Activated CD8-positive, alpha-beta memory T cell treated with anti-CD3 and anti-CD28 coated beads, Interleukin-2, amount 50 U/mL, for 24 hours (primary cell): Measurements from ENCODE around the gene CSTPP1.
"Not testable (repeated sequence)": the region's sequence is repeated elsewhere in the genome, so short reads cannot be mapped to it uniquely, and the experiment has no call there.

ENCODE experiments used
- DNase-seq: peaks from one replicate; pipeline ENCODE4 v3.0.0-alpha.2; 2020; ENCODE audit errors: extremely low read depth

CSTPP1 gene

GRCh38 chr11:46953093-46953492, 16.5 kb downstream of the CSTPP1 start:
- DNase-seq: no peak

GRCh38 chr11:46958777-46959176, 22.2 kb downstream of the CSTPP1 start:
- DNase-seq: no peak

GRCh38 chr11:46961041-46961440, 24.5 kb downstream of the CSTPP1 start:
- DNase-seq: no peak

GRCh38 chr11:46961886-46962285, 25.3 kb downstream of the CSTPP1 start:
- DNase-seq: not testable (repeated sequence)

- DNase-seq: no peak
Observed at GRCh38 chr11:46963844-46964243, 27.3 kb downstream of the CSTPP1 start.

- no peak for DNase-seq
Observed at GRCh38 chr11:46966773-46967172, 30.2 kb downstream of the CSTPP1 start.

- DNase-seq: no peak
Observed at GRCh38 chr11:46967962-46968361, 31.4 kb downstream of the CSTPP1 start.

- no peak for DNase-seq
Observed at GRCh38 chr11:46969379-46969778, 32.8 kb downstream of the CSTPP1 start.

- DNase-seq: no peak
Observed at GRCh38 chr11:46970913-46971625, 34.5 kb downstream of the CSTPP1 start.

GRCh38 chr11:46972343-46972742, 35.8 kb downstream of the CSTPP1 start:
- no peak for DNase-seq

- DNase-seq: no peak
Observed at GRCh38 chr11:46972821-46973220, 36.3 kb downstream of the CSTPP1 start.

- DNase-seq: no peak
Observed at GRCh38 chr11:46976182-46976854, 39.8 kb downstream of the CSTPP1 start.

- DNase-seq: no peak
Observed at GRCh38 chr11:46977038-46977813, 40.7 kb downstream of the CSTPP1 start.

- no peak for DNase-seq
Observed at GRCh38 chr11:46978005-46978491, 41.5 kb downstream of the CSTPP1 start.

GRCh38 chr11:46979358-46979757, 42.8 kb downstream of the CSTPP1 start:
- DNase-seq: no peak

- no peak for DNase-seq
Observed at GRCh38 chr11:46981436-46981835, 44.9 kb downstream of the CSTPP1 start.

GRCh38 chr11:46982797-46983452, 46.4 kb downstream of the CSTPP1 start:
- DNase-seq: no peak

GRCh38 chr11:46983598-46983997, 47.0 kb downstream of the CSTPP1 start:
- DNase-seq: no peak

- DNase-seq: no peak
Observed at GRCh38 chr11:46984548-46984947, 48.0 kb downstream of the CSTPP1 start.

- DNase-seq: no peak
Observed at GRCh38 chr11:46984987-46985386, 48.4 kb downstream of the CSTPP1 start.

GRCh38 chr11:46987183-46987582, 50.6 kb downstream of the CSTPP1 start:
- no peak for DNase-seq
